KG1 (cell line): Measurements from ENCODE around the gene PLEKHM1.
"Not testable (repeated sequence)": the region's sequence is repeated elsewhere in the genome, so short reads cannot be mapped to it uniquely, and the experiment has no call there.

Source experiments
- DNase-seq: peaks from one replicate; lab custom pipeline; 2025; lab: John Stamatoyannopoulos, UW

PLEKHM1 gene

GRCh38 chr17:45490615-45491433 is at the start of gene PLEKHM1:
Gene PLEKHM1 (minus strand): TSS chr17:45490721. CDS start chr17:45482484, 8,237 bp downstream.
- peak; percentile 65 for DNase-seq

GRCh38 chr17:45538168-45538567 is 47.6 kb upstream of the PLEKHM1 start:
- not testable (repeated sequence) for DNase-seq

- DNase-seq = not testable (repeated sequence)
Measured at GRCh38 chr17:45506072-45506471, 15.6 kb upstream of the PLEKHM1 start.

GRCh38 chr17:45505183-45505582 is 14.7 kb upstream of the PLEKHM1 start:
- not testable (repeated sequence) for DNase-seq

- not testable (repeated sequence) for DNase-seq
Measured at GRCh38 chr17:45501092-45501707, 10.7 kb upstream of the PLEKHM1 start.

- DNase-seq = not testable (repeated sequence)
Measured at GRCh38 chr17:45500478-45500877, 10.0 kb upstream of the PLEKHM1 start.

GRCh38 chr17:45499208-45499607 is 8.7 kb upstream of the PLEKHM1 start:
- DNase-seq = not testable (repeated sequence)

GRCh38 chr17:45498377-45498776 is 7.9 kb upstream of the PLEKHM1 start:
- not testable (repeated sequence) for DNase-seq

- not testable (repeated sequence) for DNase-seq
Measured at GRCh38 chr17:45497449-45497848, 6.9 kb upstream of the PLEKHM1 start.

GRCh38 chr17:45496507-45496906 is 6.0 kb upstream of the PLEKHM1 start:
- DNase-seq = not testable (repeated sequence)

GRCh38 chr17:45494556-45494955 is 4.0 kb upstream of the PLEKHM1 start:
- not testable (repeated sequence) for DNase-seq

- not testable (repeated sequence) for DNase-seq
Measured at GRCh38 chr17:45492156-45492555, 1.6 kb upstream of the PLEKHM1 start.

- DNase-seq = not testable (repeated sequence)
Measured at GRCh38 chr17:45490198-45490597, 323 bp downstream of the PLEKHM1 start.

- not testable (repeated sequence) for DNase-seq
Measured at GRCh38 chr17:45487704-45488103, 2.8 kb downstream of the PLEKHM1 start.

- not testable (repeated sequence) for DNase-seq
Measured at GRCh38 chr17:45483591-45484216, 6.8 kb downstream of the PLEKHM1 start.

- not testable (repeated sequence) for DNase-seq
Measured at GRCh38 chr17:45483177-45483576, 7.3 kb downstream of the PLEKHM1 start.

- DNase-seq = not testable (repeated sequence)
Measured at GRCh38 chr17:45482317-45482716, 8.2 kb downstream of the PLEKHM1 start.

- not testable (repeated sequence) for DNase-seq
Measured at GRCh38 chr17:45475436-45475835, 15.1 kb downstream of the PLEKHM1 start.

GRCh38 chr17:45472249-45472648 is 18.3 kb downstream of the PLEKHM1 start:
- not testable (repeated sequence) for DNase-seq

GRCh38 chr17:45469204-45469563 is 21.3 kb downstream of the PLEKHM1 start:
- not testable (repeated sequence) for DNase-seq

GRCh38 chr17:45468293-45469203 is 22.0 kb downstream of the PLEKHM1 start:
- not testable (repeated sequence) for DNase-seq
